HepG2 (cell line): ENCODE results near the gene SLC2A11. TPM values are rescaled to one million over a fixed set of nuclear protein-coding genes. Genes with fewer than 3 reads are reported as not detected.

Experiments used
- ATAC-seq: fragments of 200-7000 bp; cut with Tn5 transposase; 3 replicates; pipeline ENCODE4 v1.9.1; 2020; ENCODE audit warnings: mild to moderate bottlenecking, moderate library complexity
- BruUV-seq: library from RNA; stranded (reverse); fragments of 400-500 nt; replicated peaks from 2 replicates; lab custom pipeline; 2021; lab: Mats Ljungman, UMichigan
- CTCF ChIA-PET: fragments of 300-600 bp; formaldehyde crosslinking; extraction: SDS; loops from one replicate; lab custom pipeline; 2021; ENCODE audit warnings: low total read pairs, inconsistent platforms, low intra/inter-chr PET ratio; lab: Yijun Ruan, JAX
- POLR2A ChIA-PET: fragments of 350-600 bp; sonication (Branson Sonifier 250); formaldehyde crosslinking; loops from one replicate; lab custom pipeline; 2020; ENCODE audit warnings: antibody characterized with exemption, inconsistent platforms; lab: Yijun Ruan, JAX
- DNase-seq: peaks from one replicate; pipeline ENCODE4 v3.0.0-alpha.2; 2015; ENCODE audit warnings: low spot score
- FAIRE-seq: peaks from 3 replicates; lab custom pipeline; 2011; peaks lifted over from hg19 to GRCh38; lab: Jason Lieb, UNC
- H2AFZ ChIP-seq: one replicate; pipeline ENCODE4 v1.6.1; 2011; ENCODE audit warnings: low read length, inconsistent platforms
- H3K27ac ChIP-seq: fragments of 300-600 bp; 3 replicates; pipeline ENCODE4 v1.8.0; 2011; ENCODE audit warnings: mixed run types, mild to moderate bottlenecking, mixed read lengths, low read length, inconsistent platforms; ENCODE audit not compliant: insufficient read depth; ENCODE audit errors: extremely low read length
- H3K27me3 ChIP-seq, 2 experiments: fragments of 200-600 bp in 1 of 2; 2 replicates in 1 of 2; 3 replicates in 1 of 2; pipeline versions ENCODE4 v1.6.0 to v1.8.0; 2011; ENCODE audit warnings: low read length in 2 of 2, mild to moderate bottlenecking in 2 of 2, moderate library complexity in 2 of 2, inconsistent platforms in 1 of 2; ENCODE audit not compliant: insufficient read depth in 2 of 2, control insufficient read depth in 1 of 2
- H3K36me3 ChIP-seq, 2 experiments: fragments of 200-600 bp in 1 of 2; replicated peaks in 1 of 2; 2 replicates in 1 of 2; 3 replicates in 1 of 2; pipeline versions ENCODE4 v1.5.1 to v1.8.0; 2011; ENCODE audit warnings: low read length in 2 of 2, inconsistent platforms in 1 of 2; ENCODE audit not compliant: insufficient read depth in 2 of 2, control insufficient read depth in 1 of 2
- H3K4me1 ChIP-seq: 2 replicates; pipeline ENCODE4 v1.5.1; 2012; ENCODE audit warnings: low read length, inconsistent platforms; ENCODE audit not compliant: insufficient read depth
- H3K4me2 ChIP-seq: 2 replicates; pipeline ENCODE4 v1.6.0; 2011; ENCODE audit warnings: low read depth, low read length, inconsistent platforms
- H3K4me3 ChIP-seq, 3 experiments: fragments of 200-600 bp in 1 of 3; sonication (generic), shearing (Covaris generic) in 1 of 3; replicated peaks in 1 of 3; 2 replicates each; pipeline ENCODE4 v1.5.1; 2011 to 2016; ENCODE audit warnings: low read length in 3 of 3, inconsistent platforms in 2 of 3, low read depth in 2 of 3, mild to moderate bottlenecking in 2 of 3, control low read depth in 1 of 3, mixed read lengths in 1 of 3; ENCODE audit not compliant: insufficient read depth in 1 of 3
- H3K79me2 ChIP-seq: one replicate; pipeline ENCODE4 v1.6.1; 2011; ENCODE audit warnings: low read length, inconsistent platforms; ENCODE audit not compliant: insufficient read depth
- H3K9ac ChIP-seq: 2 replicates; pipeline ENCODE4 v1.6.0; 2011; ENCODE audit warnings: mild to moderate bottlenecking, low read depth, low read length, inconsistent platforms; ENCODE audit not compliant: insufficient read depth
- H3K9me3 ChIP-seq: 2 replicates; pipeline ENCODE4 v1.5.1; 2012; ENCODE audit warnings: mild to moderate bottlenecking, low read length
- H4K20me1 ChIP-seq: 2 replicates; pipeline ENCODE4 v1.6.0; 2011; ENCODE audit warnings: inconsistent platforms, mild to moderate bottlenecking, low read length, moderate library complexity; ENCODE audit not compliant: insufficient read depth
- HNRNPK ChIP-seq: fragments of 200-400 bp; formaldehyde crosslinking; IDR thresholded peaks from 2 replicates; pipeline ENCODE4 v1.6.1; 2018; ENCODE audit warnings: low read length, low read depth, moderate library complexity, mild to moderate bottlenecking; ENCODE audit not compliant: poor library complexity, severe bottlenecking
- PHF20 ChIP-seq: sonication (generic); formaldehyde crosslinking; IDR thresholded peaks from 2 replicates; pipeline ENCODE4 v1.5.0; 2020; ENCODE audit warnings: mild to moderate bottlenecking, missing genetic modification reagents
- ZFX ChIP-seq: sonication (generic); formaldehyde crosslinking; IDR thresholded peaks from 2 replicates; pipeline ENCODE4 v1.4.0; 2020; ENCODE audit warnings: mild to moderate bottlenecking, low read depth, missing genetic modification reagents, moderate library complexity
- ZMYM3 ChIP-seq: sonication (generic); formaldehyde crosslinking; IDR thresholded peaks from 2 replicates; pipeline ENCODE4 v1.5.1; 2020; ENCODE audit warnings: mild to moderate bottlenecking, missing genetic modification reagents
- ZNF687 ChIP-seq: sonication (generic); formaldehyde crosslinking; IDR thresholded peaks from 2 replicates; pipeline ENCODE4 v1.5.1; 2020; ENCODE audit warnings: mild to moderate bottlenecking, missing genetic modification reagents, moderate library complexity
- ZNF768 ChIP-seq: sonication (generic); formaldehyde crosslinking; IDR thresholded peaks from 2 replicates; pipeline ENCODE4 v1.4.0; 2020; ENCODE audit warnings: missing genetic modification reagents
- WGBS: methylation state at CpG from one replicate; pipeline ENCODE4 v1.1.6; 2017; ENCODE audit warnings: low lambda C conversion rate; 5-methylcytosine and 5-hydroxymethylcytosine counted together
- in situ Hi-C: cut with HindIII; loops from 2 replicates; pipeline ENCODE4 v1.10.0; 2017; ENCODE audit warnings: low pct_unique_long_range_greater_than_20kb; ENCODE audit not compliant: extremely low pct_ligation_motif_present
- intact Hi-C: fragments of 100-400 bp; cut with micrococcal nuclease; formaldehyde crosslinking; loops from one replicate; pipeline ENCODE4 v1.10.0; 2022; ENCODE audit not compliant: unreplicated experiment
- polyA plus RNA-seq, 8 experiments: library from polyadenylated mRNA; depleted of rRNA in 3 of 8; stranded (reverse) in 7 of 8; unstranded in 1 of 8; fragments of >200 nt; fragmentation: Illumina TruSeq in 4 of 8; extraction: Trizol in 4 of 8; gene quantifications; 2 replicates each; pipeline versions ENCODE4 v1.2.1 to v1.2.3, GENCODE V29; 2011 to 2016; ENCODE audit warnings: low read depth in 4 of 8, missing spikeins in 1 of 8, mixed read lengths in 1 of 8; ENCODE audit not compliant: insufficient read depth in 1 of 8
- total RNA-seq, 5 experiments: library from RNA; depleted of rRNA; stranded (reverse); fragments of >200 nt; fragmentation: Illumina TruSeq; extraction: Trizol; gene quantifications; 2 replicates each; pipeline ENCODE4 v1.2.3, GENCODE V29; 2016; ENCODE audit warnings: low read depth in 1 of 5

The SLC2A11 gene
- total and polyA plus RNA-seq, 2 of the 13 experiments (the other 11 are each of a cell fraction or from before 2014, with no cell fraction given): 15.2 to 15.4 TPM

- POLR2A ChIA-PET: interaction anchor here (1.7 to 3.0 kb wide), 3 partner anchors 12 to 78 kb away, joined by 4 to 16 read pairs (median 12); partner anchors contain the start of genes CHCHD10, MMP11 and SLC2A11
- no peak overlapping the region for H3K27ac ChIP-seq
- ATAC-seq (peak; percentile 6; the same call in 1 of the 3 replicates), DNase-seq (no peak), FAIRE-seq (no peak)
- H3K4me1 ChIP-seq: peaks cover 58% of the 10 kb centered on the region
- no peak overlapping the region for H3K4me3 ChIP-seq
- CTCF ChIA-PET: no interaction called here
- H3K36me3 ChIP-seq: no peaks in the 10 kb centered on the region
- H3K79me2 ChIP-seq: no peaks in the 10 kb centered on the region
- in situ Hi-C loops: loop anchor here (5.0 to 25.0 kb wide), 2 partner anchors 63 to 233 kb away; no protein-coding TSS in a partner anchor
- H3K4me2 ChIP-seq: peak overlapping the region; percentile 21; the same call in 1 of the 2 replicates
- H3K27me3 ChIP-seq: peaks cover 2 to 13% of the 10 kb centered on the region in 2 experiments; a peak in 2 of 5 replicates
- TF ChIP-seq PHF20 (CRISPR knock-in tag): no peak
- TF ChIP-seq ZFX: peak; percentile 15; the same call in 1 of the 2 replicates
- BruUV-seq: no TSS peak
- H2AFZ ChIP-seq: no peak overlapping the region
- H3K9me3 ChIP-seq: no peaks in the 10 kb centered on the region
- 15% methylated on average over 5 of the region's 9 CpGs for WGBS
- H3K9ac ChIP-seq: no peak overlapping the region
- H4K20me1 ChIP-seq: no peaks in the 10 kb centered on the region
- intact Hi-C loops: loop anchor here (5.0 kb wide), 1 partner anchor 78 kb away; the partner anchor contains the start of gene CHCHD10
Measured at GRCh38 chr22:23845265-23846080, 12.2 kb upstream of the SLC2A11 start.

GRCh38 chr22:23846081-23846469, 11.6 kb upstream of the SLC2A11 start:
- peaks cover 2 to 13% of the 10 kb centered on the region in 2 experiments; a peak in 2 of 5 replicates for H3K27me3 ChIP-seq
- CTCF ChIA-PET: no interaction called here
- no peak for ATAC-seq

More at GRCh38 chr22:23846081-23846469, 11.6 kb upstream of the SLC2A11 start:
- H3K27ac ChIP-seq: no peak overlapping the region
- DNase-seq: no peak
- TF ChIP-seq ZMYM3 (CRISPR knock-in tag): peak; percentile 50; the same call in 1 of the 2 replicates
- TF ChIP-seq ZNF687: no peak
- TF ChIP-seq HNRNPK: no peak
- TF ChIP-seq ZNF768 (CRISPR knock-in tag): peak; percentile 96
- H3K79me2 ChIP-seq: no peaks in the 10 kb centered on the region
- no peaks in the 10 kb centered on the region for H4K20me1 ChIP-seq
- POLR2A ChIA-PET: interaction anchor here (1.3 to 3.0 kb wide), 5 partner anchors 12 to 78 kb away, joined by 3 to 16 read pairs (median 5); partner anchors contain the start of genes CHCHD10, MMP11 and SLC2A11
- FAIRE-seq: no peak
- no TSS peak for BruUV-seq
- no peak overlapping the region; a peak in 1 of 6 replicates for H3K4me3 ChIP-seq
- H3K4me1 ChIP-seq: peaks cover 64% of the 10 kb centered on the region
- H3K9me3 ChIP-seq: no peaks in the 10 kb centered on the region
- WGBS: 62% methylated on average over 7 of the region's 7 CpGs
- no peak overlapping the region for H3K9ac ChIP-seq
- H3K4me2 ChIP-seq: peak overlapping the region; percentile 21
- intact Hi-C loops (loop anchor here (5.0 kb wide), 1 partner anchor 79 kb away; the partner anchor contains the start of gene CHCHD10), in situ Hi-C loops (loop anchor here (5.0 to 25.0 kb wide), 2 partner anchors 64 to 234 kb away; no protein-coding TSS in a partner anchor)
- H2AFZ ChIP-seq: no peak overlapping the region
- H3K36me3 ChIP-seq: no peaks in the 10 kb centered on the region
